K562 (cell line): Measurements from ENCODE around the gene PATE4. TPM values are rescaled to one million over a fixed set of nuclear protein-coding genes. Genes with fewer than 3 reads are reported as not detected.

Experiments
- CBX8 ChIP-seq: fragments of 200-600 bp; sonication (generic); IDR thresholded peaks from 2 replicates; pipeline ENCODE4 v1.6.1; 2012; ENCODE audit warnings: borderline replicate concordance, mixed run types, low read depth, mild to moderate bottlenecking, moderate library complexity, mixed read lengths, low read length, control low read depth, inconsistent platforms; ENCODE audit not compliant: poor library complexity, severe bottlenecking; ENCODE audit errors: extremely low read depth
- CREBBP ChIP-seq: IDR thresholded peaks from one replicate; pipeline ENCODE4 v1.6.1; 2012; ENCODE audit warnings: low read depth, mild to moderate bottlenecking, control low read depth, inconsistent platforms, low read length
- GABPB1 ChIP-seq: sonication (generic); formaldehyde crosslinking; IDR thresholded peaks from 2 replicates; pipeline ENCODE4 v1.8.0; 2022; ENCODE audit warnings: mild to moderate bottlenecking, missing genetic modification reagents
- HIVEP1 ChIP-seq: fragments of 250-450 bp; sonication (Bioruptor Pico); IDR thresholded peaks from 2 replicates; pipeline ENCODE4 v1.4.0; 2020; ENCODE audit warnings: mild to moderate bottlenecking
- JUN ChIP-seq, 2 experiments: sonication (generic) in 1 of 2; formaldehyde crosslinking in 1 of 2; IDR thresholded peaks; 2 replicates each; pipeline versions ENCODE4 v1.6.1 to v1.8.0; 2012 to 2022; ENCODE audit warnings: borderline replicate concordance in 2 of 2, mild to moderate bottlenecking in 2 of 2, improper control_type of control experiment in 1 of 2, low read depth in 1 of 2, low read length in 1 of 2, missing genetic modification reagents in 1 of 2
- MED1 ChIP-seq: sonication (generic); formaldehyde crosslinking; IDR thresholded peaks from 2 replicates; pipeline ENCODE4 v1.8.1; 2023; ENCODE audit warnings: missing genetic modification reagents, borderline replicate concordance
- NCOA1 ChIP-seq: fragments of 450-650 bp; IDR thresholded peaks from 2 replicates; pipeline ENCODE4 v1.6.1; 2016; ENCODE audit warnings: low read depth
- NELFE ChIP-seq: IDR thresholded peaks from 2 replicates; pipeline ENCODE4 v1.6.1; 2011; ENCODE audit warnings: mild to moderate bottlenecking; ENCODE audit not compliant: insufficient read depth, insufficient read length
- NR2C2 ChIP-seq, 2 experiments: fragments of 200-800 bp in 1 of 2; sonication (Bioruptor generic) in 1 of 2; sonication (generic) in 1 of 2; formaldehyde crosslinking in 1 of 2; IDR thresholded peaks; 2 replicates each; pipeline versions ENCODE4 v1.6.1 to v1.8.0; 2016 to 2022; ENCODE audit warnings: mild to moderate bottlenecking in 1 of 2, missing compliant biosample characterization in 1 of 2, missing genetic modification characterization in 1 of 2, missing genetic modification reagents in 1 of 2
- PHF21A ChIP-seq: fragments of 450-650 bp; IDR thresholded peaks from 2 replicates; pipeline ENCODE4 v1.6.1; 2017; ENCODE audit warnings: low read depth, borderline replicate concordance
- POLR2A ChIP-seq: fragments of 450-650 bp; conservative IDR thresholded peaks from 2 replicates; pipeline ENCODE4 v1.6.1; 2016
- TFAM ChIP-seq: fragments of 250-450 bp; sonication (Bioruptor Pico); conservative IDR thresholded peaks from 2 replicates; pipeline ENCODE4 v1.5.0; 2021; ENCODE audit warnings: mild to moderate bottlenecking, moderate library complexity
- ZFPM2 ChIP-seq: fragments of 250-450 bp; sonication (Bioruptor Pico); IDR thresholded peaks from 2 replicates; pipeline ENCODE4 v1.5.1; 2022; ENCODE audit warnings: mild to moderate bottlenecking
- polyA plus RNA-seq, 8 experiments: library from polyadenylated mRNA; depleted of rRNA in 4 of 8; stranded (reverse) in 5 of 8; unstranded in 3 of 8; fragments of >200 nt; fragmentation: Nextera tagmentation in 2 of 8; fragmentation: Illumina TruSeq in 1 of 8; extraction: Ambion mirVana in 2 of 8; extraction: Trizol in 1 of 8; gene quantifications; 2 replicates each; pipeline versions ENCODE4 v1.2.1 to v1.2.3, GENCODE V29; 2011 to 2014; ENCODE audit warnings: inconsistent platforms in 1 of 8, missing spikeins in 1 of 8
- total RNA-seq, 7 experiments: library from RNA; depleted of rRNA in 6 of 7; stranded (reverse); fragments of >200 nt in 6 of 7; fragmentation: Illumina TruSeq in 2 of 7; extraction: Trizol in 2 of 7; gene quantifications; 2 replicates each; pipeline versions ENCODE4 v1.2.1 to v1.2.3, GENCODE V29; 2011 to 2021; ENCODE audit warnings: low replicate concordance in 1 of 7
- TF ChIP-seq, protein P1 (sequence below): fragments of 150-350 bp; conservative IDR thresholded peaks from 2 replicates; pipeline ENCODE4 v1.6.1; 2014; ENCODE audit warnings: low read length
- TF ChIP-seq, protein P2 (sequence below), 3 experiments: fragments of 200-800 bp in 1 of 3; fragments of 250-450 bp in 1 of 3; fragments of 450-650 bp in 1 of 3; sonication (Bioruptor Pico) in 1 of 3; sonication (Bioruptor generic) in 1 of 3; formaldehyde crosslinking in 1 of 3; IDR thresholded peaks; 2 replicates each; pipeline versions ENCODE4 v1.6.1 to v1.8.0; 2016 to 2022; ENCODE audit warnings: mild to moderate bottlenecking in 2 of 3, missing genetic modification characterization in 2 of 3, missing compliant biosample characterization in 1 of 3, moderate library complexity in 1 of 3
- TF ChIP-seq, protein P3 (sequence below): fragments of 250-450 bp; sonication (Bioruptor Pico); IDR thresholded peaks from 2 replicates; pipeline ENCODE4 v1.9.0; 2021; ENCODE audit warnings: mild to moderate bottlenecking
- TF ChIP-seq, protein P4 (sequence below): IDR thresholded peaks from 2 replicates; pipeline ENCODE4 v1.6.1; 2016; ENCODE audit warnings: missing genetic modification characterization, missing compliant biosample characterization

Gene PATE4
- total and polyA plus RNA-seq, 9 of the 15 experiments (the other 6 are each of a cell fraction or from before 2014, with no cell fraction given), result not detected

DNA sequence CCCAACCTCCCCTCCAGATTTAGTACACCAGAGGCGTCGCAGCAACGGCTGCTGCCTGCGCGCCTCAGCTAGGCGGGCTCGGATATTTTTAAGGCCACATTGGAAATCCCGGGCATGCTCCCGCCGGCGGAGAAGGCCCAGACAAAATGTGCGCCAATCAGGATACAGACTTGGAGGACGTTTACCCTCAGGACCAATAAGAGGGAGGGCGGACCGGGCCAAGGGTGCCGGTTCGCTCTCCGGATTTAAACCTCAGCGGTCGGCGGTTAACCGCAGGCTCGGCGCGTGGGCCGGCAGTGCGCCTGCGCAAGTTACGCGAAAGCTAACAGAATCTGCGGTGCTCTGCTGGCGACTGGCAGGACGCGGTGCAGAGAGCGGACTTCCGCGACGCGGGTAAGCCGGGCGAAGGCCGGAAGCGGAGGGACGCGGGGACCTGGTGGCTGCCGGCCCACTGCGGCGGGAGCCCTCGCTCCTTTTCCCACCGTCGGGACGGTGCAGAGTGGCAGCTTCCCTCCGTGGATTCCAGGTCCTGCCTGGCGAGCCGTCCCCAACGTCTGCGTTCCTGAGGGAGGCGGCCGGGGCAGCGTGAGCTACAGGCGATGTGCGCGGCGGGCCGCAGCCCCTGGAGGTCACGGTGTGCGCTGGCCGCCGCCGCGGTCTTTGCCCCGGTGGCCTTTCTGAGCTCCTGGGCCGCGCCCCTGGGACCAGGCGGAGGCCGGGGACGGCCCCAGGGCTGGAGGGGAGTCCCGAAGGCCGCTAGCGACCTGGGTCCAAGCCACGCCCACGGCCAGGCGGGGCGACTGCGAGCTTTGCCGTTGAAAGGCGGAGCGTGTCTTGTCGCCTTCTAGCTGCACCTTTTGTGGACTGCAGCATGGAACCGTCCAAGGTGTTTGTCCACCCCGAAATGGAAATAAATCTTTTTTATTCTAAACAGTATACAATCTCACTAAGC is 54.5 kb downstream of the PATE4 start, which contains the start of gene HYLS1 (continued):
- TF ChIP-seq, protein P1, sequence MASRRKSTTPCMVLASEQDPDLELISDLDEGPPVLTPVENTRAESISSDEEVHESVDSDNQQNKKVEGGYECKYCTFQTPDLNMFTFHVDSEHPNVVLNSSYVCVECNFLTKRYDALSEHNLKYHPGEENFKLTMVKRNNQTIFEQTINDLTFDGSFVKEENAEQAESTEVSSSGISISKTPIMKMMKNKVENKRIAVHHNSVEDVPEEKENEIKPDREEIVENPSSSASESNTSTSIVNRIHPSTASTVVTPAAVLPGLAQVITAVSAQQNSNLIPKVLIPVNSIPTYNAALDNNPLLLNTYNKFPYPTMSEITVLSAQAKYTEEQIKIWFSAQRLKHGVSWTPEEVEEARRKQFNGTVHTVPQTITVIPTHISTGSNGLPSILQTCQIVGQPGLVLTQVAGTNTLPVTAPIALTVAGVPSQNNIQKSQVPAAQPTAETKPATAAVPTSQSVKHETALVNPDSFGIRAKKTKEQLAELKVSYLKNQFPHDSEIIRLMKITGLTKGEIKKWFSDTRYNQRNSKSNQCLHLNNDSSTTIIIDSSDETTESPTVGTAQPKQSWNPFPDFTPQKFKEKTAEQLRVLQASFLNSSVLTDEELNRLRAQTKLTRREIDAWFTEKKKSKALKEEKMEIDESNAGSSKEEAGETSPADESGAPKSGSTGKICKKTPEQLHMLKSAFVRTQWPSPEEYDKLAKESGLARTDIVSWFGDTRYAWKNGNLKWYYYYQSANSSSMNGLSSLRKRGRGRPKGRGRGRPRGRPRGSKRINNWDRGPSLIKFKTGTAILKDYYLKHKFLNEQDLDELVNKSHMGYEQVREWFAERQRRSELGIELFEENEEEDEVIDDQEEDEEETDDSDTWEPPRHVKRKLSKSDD, result no peak
- TF ChIP-seq, protein P2, sequence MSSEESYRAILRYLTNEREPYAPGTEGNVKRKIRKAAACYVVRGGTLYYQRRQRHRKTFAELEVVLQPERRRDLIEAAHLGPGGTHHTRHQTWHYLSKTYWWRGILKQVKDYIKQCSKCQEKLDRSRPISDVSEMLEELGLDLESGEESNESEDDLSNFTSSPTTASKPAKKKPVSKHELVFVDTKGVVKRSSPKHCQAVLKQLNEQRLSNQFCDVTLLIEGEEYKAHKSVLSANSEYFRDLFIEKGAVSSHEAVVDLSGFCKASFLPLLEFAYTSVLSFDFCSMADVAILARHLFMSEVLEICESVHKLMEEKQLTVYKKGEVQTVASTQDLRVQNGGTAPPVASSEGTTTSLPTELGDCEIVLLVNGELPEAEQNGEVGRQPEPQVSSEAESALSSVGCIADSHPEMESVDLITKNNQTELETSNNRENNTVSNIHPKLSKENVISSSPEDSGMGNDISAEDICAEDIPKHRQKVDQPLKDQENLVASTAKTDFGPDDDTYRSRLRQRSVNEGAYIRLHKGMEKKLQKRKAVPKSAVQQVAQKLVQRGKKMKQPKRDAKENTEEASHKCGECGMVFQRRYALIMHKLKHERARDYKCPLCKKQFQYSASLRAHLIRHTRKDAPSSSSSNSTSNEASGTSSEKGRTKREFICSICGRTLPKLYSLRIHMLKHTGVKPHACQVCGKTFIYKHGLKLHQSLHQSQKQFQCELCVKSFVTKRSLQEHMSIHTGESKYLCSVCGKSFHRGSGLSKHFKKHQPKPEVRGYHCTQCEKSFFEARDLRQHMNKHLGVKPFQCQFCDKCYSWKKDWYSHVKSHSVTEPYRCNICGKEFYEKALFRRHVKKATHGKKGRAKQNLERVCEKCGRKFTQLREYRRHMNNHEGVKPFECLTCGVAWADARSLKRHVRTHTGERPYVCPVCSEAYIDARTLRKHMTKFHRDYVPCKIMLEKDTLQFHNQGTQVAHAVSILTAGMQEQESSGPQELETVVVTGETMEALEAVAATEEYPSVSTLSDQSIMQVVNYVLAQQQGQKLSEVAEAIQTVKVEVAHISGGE (CRISPR knock-in tag; IDR thresholded peaks at IDR 0.05), result peak in 1 of 3 experiments; percentile 45; a peak in 1 of 6 replicates
- no peak for TF ChIP-seq CBX8
- TF ChIP-seq ZFPM2 (CRISPR knock-in tag), result no peak
- no peak; the same call in 1 of the 2 replicates for TF ChIP-seq NR2C2 (CRISPR knock-in tag; IDR thresholded peaks at IDR 0.05)
- TF ChIP-seq NR2C2 (tag; IDR thresholded peaks at IDR 0.05), result peak; percentile 64; the same call in 1 of the 2 replicates
- TF ChIP-seq PHF21A, result 0 out of 2 replicates have a peak, but pooled peaks have one; percentile 22
- TF ChIP-seq, protein P3, sequence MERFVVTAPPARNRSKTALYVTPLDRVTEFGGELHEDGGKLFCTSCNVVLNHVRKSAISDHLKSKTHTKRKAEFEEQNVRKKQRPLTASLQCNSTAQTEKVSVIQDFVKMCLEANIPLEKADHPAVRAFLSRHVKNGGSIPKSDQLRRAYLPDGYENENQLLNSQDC (CRISPR knock-in tag), result no peak
- TF ChIP-seq MED1, result no peak
- 0 out of 2 replicates have a peak, but pooled peaks have one; percentile 18 for TF ChIP-seq HIVEP1 (CRISPR knock-in tag)
- TF ChIP-seq GABPB1, result peak; percentile 38; the same call in 1 of the 2 replicates
- TF ChIP-seq TFAM (CRISPR knock-in tag), result no peak
- no peak for TF ChIP-seq JUN (IDR thresholded peaks at IDR 0.05; ENCODE audit: borderline replicate concordance, low read depth, low read length)
- TF ChIP-seq JUN (CRISPR knock-in tag; IDR thresholded peaks at IDR 0.05; ENCODE audit: borderline replicate concordance), result no peak
- TF ChIP-seq, protein P4, sequence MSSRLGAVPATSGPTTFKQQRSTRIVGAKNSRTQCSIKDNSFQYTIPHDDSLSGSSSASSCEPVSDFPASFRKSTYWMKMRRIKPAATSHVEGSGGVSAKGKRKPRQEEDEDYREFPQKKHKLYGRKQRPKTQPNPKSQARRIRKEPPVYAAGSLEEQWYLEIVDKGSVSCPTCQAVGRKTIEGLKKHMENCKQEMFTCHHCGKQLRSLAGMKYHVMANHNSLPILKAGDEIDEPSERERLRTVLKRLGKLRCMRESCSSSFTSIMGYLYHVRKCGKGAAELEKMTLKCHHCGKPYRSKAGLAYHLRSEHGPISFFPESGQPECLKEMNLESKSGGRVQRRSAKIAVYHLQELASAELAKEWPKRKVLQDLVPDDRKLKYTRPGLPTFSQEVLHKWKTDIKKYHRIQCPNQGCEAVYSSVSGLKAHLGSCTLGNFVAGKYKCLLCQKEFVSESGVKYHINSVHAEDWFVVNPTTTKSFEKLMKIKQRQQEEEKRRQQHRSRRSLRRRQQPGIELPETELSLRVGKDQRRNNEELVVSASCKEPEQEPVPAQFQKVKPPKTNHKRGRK (tag), result no peak
- peak; percentile 86 for TF ChIP-seq POLR2A
- no peak; the same call in 1 of the 2 replicates for TF ChIP-seq NCOA1
- no peak for TF ChIP-seq CREBBP
- no peak for TF ChIP-seq NELFE
